DMS 273 treated with DMSO at 0.1 percent for 48 hours (cell line): ENCODE measurements around the gene PARVA.

ENCODE experiments used
- DNase-seq: peaks from one replicate; lab custom pipeline; 2025; lab: John Stamatoyannopoulos, UW

The PARVA gene

GRCh38 chr11:12376259-12377081, 901 bp upstream of the PARVA start:
- no peak for DNase-seq

GRCh38 chr11:12377824-12378593, 638 bp downstream of the PARVA start:
- DNase-seq, result peak; percentile 26

- peak; percentile 3 for DNase-seq
Measured at GRCh38 chr11:12380565-12381325, 3.4 kb downstream of the PARVA start.

- no peak for DNase-seq
Measured at GRCh38 chr11:12381875-12382274, 4.5 kb downstream of the PARVA start.

- no peak for DNase-seq
Measured at GRCh38 chr11:12382451-12382850, 5.1 kb downstream of the PARVA start.

- no peak for DNase-seq
Measured at GRCh38 chr11:12386309-12386708, 8.9 kb downstream of the PARVA start.

GRCh38 chr11:12386745-12387144, 9.4 kb downstream of the PARVA start:
- no peak for DNase-seq

GRCh38 chr11:12388173-12388572, 10.8 kb downstream of the PARVA start:
- no peak for DNase-seq

GRCh38 chr11:12388939-12389670, 11.7 kb downstream of the PARVA start:
- DNase-seq, result no peak

- no peak for DNase-seq
Measured at GRCh38 chr11:12389676-12390657, 12.6 kb downstream of the PARVA start.

GRCh38 chr11:12390687-12391110, 13.3 kb downstream of the PARVA start:
- DNase-seq, result peak; percentile 94

GRCh38 chr11:12392672-12393071, 15.3 kb downstream of the PARVA start:
- DNase-seq, result no peak

- DNase-seq, result no peak
Measured at GRCh38 chr11:12393691-12394090, 16.3 kb downstream of the PARVA start.

- no peak for DNase-seq
Measured at GRCh38 chr11:12394601-12395000, 17.2 kb downstream of the PARVA start.

- DNase-seq, result no peak
Measured at GRCh38 chr11:12395333-12395732, 18.0 kb downstream of the PARVA start.

- DNase-seq, result no peak
Measured at GRCh38 chr11:12397931-12398334, 20.6 kb downstream of the PARVA start.

- no peak for DNase-seq
Measured at GRCh38 chr11:12399355-12399754, 22.0 kb downstream of the PARVA start.

GRCh38 chr11:12402025-12402424, 24.7 kb downstream of the PARVA start:
- DNase-seq, result no peak

GRCh38 chr11:12402691-12403120, 25.3 kb downstream of the PARVA start:
- DNase-seq, result no peak
